GM18511 (cell line): ENCODE results near the gene SMARCD2.

Experiments used
- ATAC-seq: cut with Tn5 transposase; IDR thresholded peaks from one replicate; pipeline ENCODE4 v1.9.1; 2021; ENCODE audit warnings: mild to moderate bottlenecking, moderate library complexity; ENCODE audit not compliant: unreplicated experiment

SMARCD2 gene

DNA sequence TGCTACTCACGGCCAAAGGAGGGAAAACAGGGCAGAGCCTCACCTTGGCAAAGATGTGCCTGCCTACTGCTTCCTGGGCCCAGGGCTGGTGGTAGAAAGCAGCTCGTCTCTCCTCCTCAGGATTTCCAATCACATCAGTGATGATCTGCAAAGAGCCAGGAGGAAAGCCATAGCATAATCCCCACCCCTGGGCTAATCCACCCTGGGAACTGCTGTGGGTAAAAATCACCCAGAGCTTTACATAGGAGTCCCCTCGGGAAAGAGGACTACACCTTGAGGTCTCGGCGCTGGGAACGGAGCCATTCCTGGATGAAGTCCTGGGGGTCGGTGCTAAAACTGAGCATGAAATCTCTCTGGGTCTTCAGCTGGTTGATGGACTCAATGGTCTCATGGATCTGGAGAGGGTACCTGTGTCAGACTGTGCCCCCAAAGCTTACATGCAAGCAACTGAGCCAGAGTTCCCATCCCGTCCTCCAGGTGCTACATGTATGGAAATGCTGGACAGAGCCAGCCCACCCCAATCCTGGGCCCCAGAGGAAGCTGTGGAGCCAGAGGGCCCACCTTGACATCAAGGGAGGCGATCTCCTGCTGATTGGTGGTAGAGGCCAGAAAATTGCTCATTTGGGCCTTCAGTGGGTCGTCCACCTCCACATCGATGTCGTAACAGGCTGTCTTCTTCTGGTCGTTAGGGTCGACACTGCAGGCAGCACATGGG, 9.3 kb downstream of the SMARCD2 start:
- no peak for ATAC-seq

DNA sequence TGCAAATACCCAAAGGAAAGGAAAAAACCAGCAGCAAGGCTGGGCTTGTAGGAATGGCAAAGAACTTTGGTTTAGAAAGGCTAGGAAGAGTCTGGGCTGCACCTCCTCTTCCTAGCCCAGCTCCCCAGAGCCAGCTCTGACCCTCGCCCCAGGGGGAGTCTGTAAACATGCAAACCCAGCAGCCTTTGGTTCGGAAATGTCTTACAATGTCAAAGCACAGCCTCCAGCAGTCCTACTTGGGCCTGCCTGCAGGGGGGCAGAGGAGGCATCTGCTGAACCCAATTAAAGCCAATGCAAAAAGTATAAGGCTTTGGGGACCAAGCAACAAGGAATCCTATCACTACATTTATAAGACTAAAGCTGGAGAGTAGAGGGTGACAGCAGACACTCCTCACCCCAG, 10.0 kb downstream of the SMARCD2 start:
- ATAC-seq: no peak

DNA sequence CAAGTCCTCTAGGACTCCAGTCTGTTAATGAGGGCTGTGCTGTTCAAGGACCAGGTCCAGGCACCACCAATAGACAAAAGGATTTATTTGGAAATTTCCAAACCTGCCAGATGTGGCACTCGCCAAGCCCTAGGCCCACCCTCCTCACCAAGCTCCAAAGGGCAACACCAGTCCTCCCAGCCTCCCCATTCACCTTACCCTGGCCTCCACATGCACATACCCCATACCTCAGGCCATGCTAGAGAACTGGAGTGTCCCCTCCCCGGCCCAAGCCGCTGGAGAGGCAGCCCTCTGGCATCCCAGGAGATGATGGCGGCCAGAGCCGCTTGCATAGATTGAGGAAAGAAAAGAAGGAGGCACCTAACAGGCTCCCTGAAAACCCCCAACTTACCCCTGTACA, 10.5 kb downstream of the SMARCD2 start:
- no peak for ATAC-seq

DNA sequence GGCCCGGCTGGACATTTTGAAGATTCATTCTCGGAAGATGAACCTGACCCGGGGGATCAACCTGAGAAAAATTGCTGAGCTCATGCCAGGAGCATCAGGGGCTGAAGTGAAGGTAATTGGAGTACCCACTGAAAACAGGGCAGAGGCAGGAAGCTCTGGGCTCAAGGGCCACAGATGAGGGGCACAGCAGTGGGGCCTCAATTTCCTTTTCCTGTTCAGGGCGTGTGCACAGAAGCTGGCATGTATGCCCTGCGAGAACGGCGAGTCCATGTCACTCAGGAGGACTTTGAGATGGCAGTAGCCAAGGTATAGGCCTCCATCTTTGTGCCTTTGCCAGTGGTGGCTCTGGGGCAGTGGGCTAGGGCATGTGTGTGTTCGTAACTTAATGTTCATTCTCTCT, 11.0 kb downstream of the SMARCD2 start:
- ATAC-seq: no peak

DNA sequence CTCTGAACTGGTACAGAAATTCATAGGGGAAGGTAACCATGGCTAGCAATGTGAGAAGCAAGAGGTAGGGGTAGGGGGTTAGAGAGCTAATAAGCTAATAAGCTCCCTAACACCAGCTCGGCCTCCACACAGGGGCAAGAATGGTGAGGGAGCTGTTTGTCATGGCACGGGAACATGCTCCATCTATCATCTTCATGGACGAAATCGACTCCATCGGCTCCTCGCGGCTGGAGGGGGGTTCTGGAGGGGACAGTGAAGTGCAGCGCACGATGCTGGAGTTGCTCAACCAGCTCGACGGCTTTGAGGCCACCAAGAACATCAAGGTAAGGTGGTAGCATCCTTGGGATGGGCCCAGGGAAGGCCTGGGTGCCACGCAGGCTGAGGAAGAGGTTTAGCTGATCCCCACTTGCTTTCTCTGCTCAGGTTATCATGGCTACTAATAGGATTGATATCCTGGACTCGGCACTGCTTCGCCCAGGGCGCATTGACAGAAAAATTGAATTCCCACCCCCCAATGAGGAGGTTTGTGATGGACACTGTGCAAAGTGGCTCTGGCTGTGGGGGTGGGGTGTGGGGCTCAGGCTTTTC, 11.5 kb downstream of the SMARCD2 start:
- ATAC-seq: no peak

DNA sequence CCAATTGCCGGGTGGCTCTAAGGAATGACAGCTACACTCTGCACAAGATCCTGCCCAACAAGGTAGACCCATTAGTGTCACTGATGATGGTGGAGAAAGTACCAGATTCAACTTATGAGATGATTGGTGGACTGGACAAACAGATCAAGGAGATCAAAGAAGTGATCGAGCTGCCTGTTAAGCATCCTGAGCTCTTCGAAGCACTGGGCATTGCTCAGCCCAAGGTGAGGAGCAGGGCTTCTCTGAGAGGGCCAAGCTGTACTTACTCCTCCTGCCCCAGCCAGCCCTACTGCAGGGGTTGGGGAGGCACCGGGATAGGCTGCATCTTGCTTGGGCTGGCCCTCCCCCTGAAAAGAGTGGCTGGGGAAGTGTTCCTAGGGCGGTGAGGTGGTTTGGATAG, 12.2 kb downstream of the SMARCD2 start:
- ATAC-seq: no peak

DNA sequence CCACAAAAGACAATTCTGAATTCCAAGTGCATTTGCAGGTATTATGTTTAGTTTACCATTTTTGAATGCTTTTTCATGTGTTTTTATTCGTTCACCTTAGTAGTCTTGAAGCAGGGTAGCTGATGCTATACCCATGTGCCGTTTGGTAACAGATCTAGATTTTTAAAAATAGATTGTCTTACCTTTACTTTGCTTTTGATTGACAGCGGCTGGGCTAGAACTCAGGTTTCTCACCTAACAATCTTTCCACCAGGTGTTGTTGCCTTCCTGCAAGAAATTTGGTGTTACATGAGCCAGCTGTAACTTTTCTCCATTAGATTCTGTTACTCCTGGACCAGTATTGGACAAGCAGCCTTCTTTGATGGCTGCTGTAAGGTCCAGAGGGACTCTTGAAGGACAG, 13.5 kb downstream of the SMARCD2 start:
- ATAC-seq: no peak

DNA sequence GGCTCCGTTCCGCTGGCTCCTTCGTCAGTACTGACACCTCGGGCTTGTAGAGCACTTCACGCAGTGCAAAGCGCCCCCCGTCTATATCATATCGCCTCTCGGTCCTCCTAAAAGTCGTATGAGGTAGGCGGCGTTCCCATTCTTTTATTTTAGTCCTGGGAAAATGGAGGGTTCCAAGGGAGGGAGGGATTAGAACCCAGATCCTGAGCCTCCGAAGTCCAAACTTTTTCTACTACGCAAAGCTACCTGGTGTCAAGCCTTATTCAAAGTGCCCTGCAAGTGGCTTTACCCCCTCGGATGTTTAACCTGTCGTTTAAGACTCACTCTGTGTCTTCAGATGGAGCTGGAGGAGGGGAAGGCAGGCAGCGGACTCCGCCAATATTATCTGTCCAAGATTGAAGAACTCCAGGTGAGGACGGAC, 14.7 kb downstream of the SMARCD2 start:
- no peak for ATAC-seq

DNA sequence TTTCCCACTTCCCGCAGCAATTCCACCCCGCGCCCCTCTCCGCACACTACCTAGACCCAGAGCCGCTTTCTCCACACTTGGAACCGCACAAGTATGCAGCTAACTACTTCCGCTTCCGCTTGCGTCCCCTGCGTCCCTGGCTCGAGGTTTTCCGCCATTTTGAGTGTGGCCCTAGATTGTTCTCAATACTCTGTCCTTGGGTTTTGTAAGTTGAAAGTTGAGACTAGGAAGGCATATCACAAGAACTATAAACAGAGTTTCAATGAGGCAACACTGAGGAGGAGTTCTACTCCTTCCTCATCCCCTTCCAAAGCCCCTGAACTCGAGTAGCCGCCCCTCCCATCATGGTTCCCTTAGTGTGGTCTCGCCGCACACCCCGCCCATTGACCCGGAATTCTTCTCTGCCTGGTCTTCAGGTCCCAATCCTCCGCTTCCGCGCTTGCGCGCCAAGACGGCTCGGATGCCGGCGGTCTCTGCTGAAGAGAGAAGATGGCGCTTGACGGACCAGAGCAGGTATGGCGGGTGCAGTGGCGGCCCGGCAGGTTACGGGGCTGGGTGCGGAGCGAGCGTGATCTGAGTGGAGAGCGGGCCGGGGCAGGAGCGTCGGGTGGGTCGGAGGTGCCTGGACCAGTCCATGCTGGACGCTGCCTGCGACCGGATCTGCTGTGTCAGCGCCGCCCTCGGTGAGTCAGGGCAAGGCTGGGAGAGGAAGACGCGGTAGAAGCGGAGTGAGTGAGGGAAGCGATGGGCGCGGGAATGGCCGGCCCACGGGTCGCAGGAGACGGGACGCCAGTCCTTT, 15.3 kb downstream of the SMARCD2 start, which contains the start of the genes FTSJ3 and PSMC5:
Gene FTSJ3, minus strand, starts transcription at position 662 of the 799 bp plus-strand sequence. CDS start 761 bp downstream, outside the sequence.
Gene PSMC5, plus strand, starts transcription at position 430 of the 799 bp plus-strand sequence. Its CDS starts 60 bp downstream, at position 490.
- ATAC-seq: peak; percentile 94

DNA sequence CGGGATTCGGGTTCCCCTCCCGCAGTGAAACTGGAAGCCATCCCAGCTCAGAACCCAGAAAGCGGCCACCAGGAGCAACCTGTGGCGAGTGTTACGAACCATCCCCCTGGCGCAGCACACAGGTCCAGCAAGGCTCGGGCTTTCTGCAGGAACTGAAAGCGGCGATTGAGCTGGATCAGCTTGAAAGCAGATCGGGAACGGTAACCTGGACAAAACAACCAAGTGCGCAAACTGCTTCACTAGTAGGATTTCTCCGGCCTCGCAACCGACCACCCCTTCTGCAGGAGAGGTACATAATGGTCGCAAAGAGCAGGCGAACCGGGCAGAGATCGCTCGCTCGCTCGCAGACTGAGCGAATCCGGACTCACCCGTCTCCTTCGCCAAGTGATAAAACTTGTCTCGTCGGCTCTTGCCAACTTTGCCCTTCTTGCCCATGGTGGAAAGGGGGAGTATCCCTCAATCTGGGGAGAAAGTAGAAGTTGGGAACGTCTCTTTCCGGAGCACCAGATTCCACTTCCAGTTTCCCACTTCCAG, 15.9 kb downstream of the SMARCD2 start:
- ATAC-seq: peak; percentile 3

DNA sequence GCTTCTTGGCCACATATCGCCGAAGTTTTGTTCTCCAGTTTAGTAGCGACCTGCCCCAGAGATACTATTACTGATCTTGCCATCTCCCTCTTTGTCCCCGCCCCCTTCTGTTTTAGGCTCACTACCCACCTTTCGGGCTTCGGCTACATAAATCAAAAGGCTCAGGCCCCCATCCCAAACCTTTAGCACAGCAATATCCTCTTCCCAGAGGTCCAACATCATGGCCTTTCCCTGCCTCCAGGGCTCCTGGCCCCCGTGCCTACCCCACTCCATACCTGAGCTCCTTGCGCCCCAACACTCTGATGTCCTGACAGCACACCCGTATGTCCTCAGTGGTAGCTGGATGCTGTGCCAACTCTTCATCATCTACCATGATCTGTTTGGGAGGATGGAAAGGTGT, 18.1 kb downstream of the SMARCD2 start:
- ATAC-seq: no peak

DNA sequence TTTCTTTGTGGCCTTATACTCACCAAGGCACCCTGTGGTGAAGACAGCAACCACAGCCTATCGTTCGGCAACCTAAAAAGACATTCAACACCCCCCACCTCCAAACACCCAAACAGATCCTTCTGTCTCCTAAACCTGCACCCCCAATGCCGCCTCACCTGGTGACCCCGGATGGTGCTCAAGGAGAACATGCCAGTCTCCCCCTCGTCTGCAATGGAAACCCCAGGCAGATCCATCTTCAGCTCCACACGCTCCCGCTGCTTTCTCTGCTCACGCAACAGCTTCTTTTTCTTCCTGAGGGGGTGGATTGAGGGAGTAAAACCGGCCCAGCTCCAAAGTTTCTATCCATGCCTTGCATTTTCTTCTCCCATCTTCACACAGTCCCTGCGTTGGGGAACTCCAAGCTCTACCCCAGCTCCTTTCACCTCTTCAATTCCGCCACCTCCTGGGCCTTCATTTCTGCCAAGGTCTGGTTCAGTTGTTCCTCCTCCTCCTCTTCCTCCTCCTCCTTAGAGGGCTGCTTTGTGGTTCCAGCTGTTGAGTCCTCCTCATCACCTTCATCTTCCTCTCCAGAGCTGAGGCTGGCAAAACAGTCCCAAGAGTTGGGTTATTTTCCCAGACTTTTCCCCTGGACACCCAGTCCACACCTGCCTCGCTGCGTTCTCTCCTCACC, 18.7 kb downstream of the SMARCD2 start:
- ATAC-seq: no peak

DNA sequence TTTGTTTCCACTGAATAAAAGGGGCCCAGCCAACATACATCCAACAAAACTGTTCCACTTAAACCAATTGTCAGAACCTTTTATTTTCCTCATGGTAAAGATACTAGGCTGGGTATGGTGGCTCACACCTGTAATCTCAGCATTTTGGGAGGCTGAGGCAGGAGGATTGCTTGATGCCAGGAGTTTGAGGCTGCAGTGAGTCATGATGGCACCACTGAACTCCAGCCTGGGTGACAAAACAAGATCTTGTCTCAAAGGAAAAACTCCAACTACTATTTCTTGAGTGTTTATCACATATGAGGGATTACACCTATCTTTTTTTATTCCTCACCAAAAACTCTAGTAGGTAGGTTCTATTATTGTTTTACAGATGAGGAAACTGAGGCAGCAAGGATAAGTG, 19.9 kb downstream of the SMARCD2 start:
- ATAC-seq: no peak

DNA sequence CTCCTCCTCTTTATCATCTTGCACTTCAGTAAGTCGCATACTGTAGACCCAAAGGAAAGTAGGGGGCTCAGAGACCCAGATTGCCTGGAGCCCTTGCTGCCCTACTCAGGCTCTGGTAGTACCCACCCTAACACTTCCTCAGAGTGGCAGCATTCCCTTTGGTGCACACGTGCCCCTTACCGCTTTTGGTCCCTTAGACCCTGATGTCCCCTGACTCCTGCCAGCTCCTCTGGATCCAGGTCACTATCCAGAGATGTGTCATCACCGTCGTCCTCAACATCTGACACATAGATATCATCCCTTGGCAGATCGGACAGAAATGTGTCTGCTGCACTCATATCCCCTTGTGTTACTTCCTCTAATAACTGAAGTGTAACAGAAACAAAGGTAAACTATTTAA, 20.7 kb downstream of the SMARCD2 start:
- ATAC-seq: no peak

DNA sequence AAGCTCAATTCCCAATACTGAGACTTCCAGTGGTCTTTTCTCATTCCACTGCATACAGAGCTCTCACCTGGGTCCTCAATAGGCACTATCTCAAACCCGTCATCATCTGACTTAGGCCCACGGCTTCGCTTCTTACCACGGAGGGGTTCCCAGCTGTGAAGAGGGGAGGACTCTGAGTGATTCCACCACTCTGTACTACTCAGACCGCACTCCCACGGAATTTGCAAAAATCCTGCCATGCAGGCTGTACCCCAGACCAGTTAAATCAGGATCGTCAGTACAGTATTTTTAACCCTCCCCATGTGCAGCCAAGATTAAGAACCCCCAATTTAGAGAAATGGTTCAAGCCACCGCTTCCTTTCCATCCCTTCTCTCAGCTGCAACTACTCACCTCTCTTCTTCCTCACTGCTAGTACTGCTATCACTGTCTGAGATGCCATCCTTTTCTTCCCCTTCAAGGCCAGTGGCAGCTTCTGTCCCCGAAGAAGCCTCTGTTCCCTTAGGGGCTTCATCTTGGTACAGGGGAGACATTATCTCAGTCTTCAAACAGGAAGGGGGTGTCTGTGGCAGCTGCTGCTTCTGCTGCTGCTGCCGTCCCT, 21.4 kb downstream of the SMARCD2 start:
- no peak for ATAC-seq

DNA sequence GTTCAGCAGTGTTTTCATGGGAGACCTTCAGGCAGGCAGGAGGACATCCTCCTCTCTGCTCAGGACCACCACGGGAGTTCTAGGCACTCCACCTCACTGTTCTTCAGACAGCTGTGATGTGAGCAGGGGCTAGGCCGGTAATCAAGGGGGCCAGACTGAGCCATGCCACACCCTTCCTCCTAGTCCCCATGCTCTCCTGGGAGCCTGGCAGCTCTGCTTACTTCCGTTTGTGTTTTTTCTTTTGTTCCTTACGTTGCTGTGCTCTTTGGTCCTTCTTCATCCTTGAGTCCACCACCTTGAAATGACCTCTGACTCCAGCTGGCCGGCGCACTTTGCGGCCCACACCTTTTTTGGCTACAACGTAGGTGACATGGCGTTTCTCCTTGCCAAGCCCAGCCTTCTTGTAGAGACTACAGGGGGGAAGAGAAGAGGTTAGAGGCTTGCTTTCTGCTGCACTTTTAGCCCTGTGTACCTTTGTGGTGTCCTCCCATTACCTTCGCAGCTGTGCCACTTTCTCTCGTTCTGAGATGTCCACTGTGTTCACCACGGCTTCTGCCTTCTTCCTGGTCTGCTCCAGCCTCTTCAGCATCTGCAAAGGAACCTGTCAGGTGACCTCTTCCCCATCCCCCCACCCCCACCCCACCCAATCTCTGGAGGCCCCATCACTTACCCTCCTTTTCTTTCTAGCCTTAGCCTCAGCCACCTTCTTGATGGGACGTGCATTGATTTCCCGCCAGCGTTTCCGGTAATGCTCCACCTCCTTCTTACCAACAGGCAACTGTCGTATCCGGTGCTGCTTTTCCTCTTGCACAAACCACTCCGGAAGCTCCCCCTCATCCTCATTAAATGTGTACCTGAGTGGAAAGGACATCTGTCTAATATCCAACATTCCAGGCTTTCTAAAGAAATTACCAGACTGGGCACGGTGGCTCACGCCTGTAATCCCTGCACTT, 22.6 kb downstream of the SMARCD2 start:
- ATAC-seq: no peak

DNA sequence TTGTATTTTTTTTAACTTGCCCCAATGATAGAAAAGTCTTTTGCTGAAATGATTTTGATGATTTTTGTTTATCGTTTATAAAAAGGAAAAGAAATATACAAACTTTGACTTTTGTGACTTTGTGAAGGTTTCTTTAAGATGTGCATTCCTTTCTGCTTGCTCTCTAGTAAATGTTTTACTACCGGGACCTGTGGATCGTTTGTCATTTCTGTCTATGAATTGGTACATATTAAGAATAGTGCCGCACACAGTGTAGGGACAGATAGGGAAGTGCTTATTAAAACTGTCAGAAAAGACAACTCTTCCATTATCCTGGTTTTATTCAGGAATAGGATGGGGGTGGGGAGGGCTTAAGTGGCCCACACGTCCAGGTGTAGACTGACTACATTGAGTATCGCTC, 23.4 kb downstream of the SMARCD2 start:
- ATAC-seq: no peak

DNA sequence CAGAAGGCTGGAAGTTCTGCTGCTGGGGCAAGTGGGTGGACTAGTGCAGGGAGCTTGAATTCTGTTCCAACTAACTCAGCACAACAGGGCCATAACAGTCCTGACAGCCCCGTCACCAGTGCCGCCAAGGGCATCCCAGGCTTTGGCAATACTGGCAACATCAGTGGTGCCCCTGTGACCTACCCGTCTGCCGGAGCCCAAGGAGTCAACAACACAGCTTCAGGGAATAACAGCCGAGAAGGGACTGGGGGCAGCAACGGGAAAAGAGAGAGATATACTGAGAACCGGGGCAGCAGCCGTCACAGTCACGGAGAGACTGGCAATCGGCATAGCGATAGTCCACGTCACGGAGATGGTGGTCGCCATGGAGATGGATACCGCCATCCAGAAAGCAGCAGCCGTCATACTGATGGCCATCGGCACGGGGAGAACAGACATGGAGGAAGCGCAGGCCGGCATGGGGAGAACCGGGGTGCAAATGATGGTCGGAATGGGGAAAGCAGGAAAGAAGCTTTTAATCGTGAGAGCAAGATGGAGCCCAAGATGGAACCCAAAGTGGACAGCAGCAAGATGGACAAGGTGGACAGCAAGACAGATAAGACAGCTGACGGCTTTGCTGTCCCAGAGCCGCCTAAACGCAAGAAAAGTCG, 24.6 kb downstream of the SMARCD2 start:
- ATAC-seq: no peak

DNA sequence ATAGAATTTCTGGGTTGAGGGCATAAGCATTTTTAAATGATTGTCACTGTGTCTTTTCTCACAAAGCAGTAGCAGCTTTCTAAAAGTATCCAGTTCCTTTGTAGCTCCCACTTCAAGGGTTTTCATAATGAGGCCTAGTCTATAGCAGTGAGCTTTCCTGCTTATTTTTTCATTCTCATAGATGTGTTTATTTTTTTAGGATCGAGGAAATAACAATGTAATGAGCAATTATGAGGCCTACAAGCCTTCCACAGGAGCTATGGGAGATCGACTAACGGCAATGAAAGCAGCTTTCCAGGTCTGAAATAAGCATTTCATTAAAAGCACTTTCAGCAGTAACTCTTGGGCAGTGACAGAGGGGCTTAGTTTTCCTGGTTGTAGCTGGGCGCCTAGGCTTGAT, 25.8 kb downstream of the SMARCD2 start:
- ATAC-seq: no peak
